Esophagus muscularis mucosa (tissue), 4 donors: Measurements from ENCODE around the gene GNAZ. TPM values are rescaled to one million over a fixed set of nuclear protein-coding genes. Genes with fewer than 3 reads are reported as not detected.

ENCODE experiments used
- DNase-seq: peaks from one replicate; pipeline ENCODE4 v3.0.0-alpha.2; 2017; ENCODE audit errors: extremely low spot score
- H3K27ac ChIP-seq, 4 donors: fragments of 200-600 bp; sonication (generic); replicated peaks in 1 of 4; 1 replicate in 3 of 4; 2 replicates in 1 of 4; pipeline ENCODE4 v1.5.1; 2016 to 2019; ENCODE audit warnings: mild to moderate bottlenecking in 1 of 4
- H3K27me3 ChIP-seq, 4 donors: fragments of 200-600 bp; sonication (generic); one replicate each; pipeline versions ENCODE4 v1.5.1 to v1.6.0; 2016 to 2019
- H3K36me3 ChIP-seq, 4 donors: fragments of 200-600 bp; sonication (generic); one replicate each; pipeline ENCODE4 v1.5.1; 2016 to 2019
- H3K4me1 ChIP-seq, 4 donors: fragments of 200-600 bp; sonication (generic); one replicate each; pipeline ENCODE4 v1.5.1; 2016 to 2019
- H3K4me3 ChIP-seq, 4 donors: fragments of 200-600 bp; sonication (generic); 1 replicate in 2 of 4; 2 replicates in 2 of 4; pipeline ENCODE4 v1.5.1; 2016 to 2019; ENCODE audit warnings: mild to moderate bottlenecking in 4 of 4, moderate library complexity in 1 of 4
- H3K9me3 ChIP-seq, 4 donors: fragments of 200-600 bp; sonication (generic); 1 replicate in 3 of 4; 2 replicates in 1 of 4; pipeline ENCODE4 v1.5.1; 2016 to 2019
- EP300 ChIP-seq: sonication (generic); formaldehyde crosslinking; IDR thresholded peaks from one replicate; pipeline ENCODE4 v1.6.1; 2017; ENCODE audit warnings: antibody characterized with exemption
- POLR2A ChIP-seq: fragments of 450-650 bp; IDR thresholded peaks from one replicate; pipeline ENCODE4 v1.6.1; 2017; ENCODE audit warnings: antibody characterized with exemption, moderate library complexity, mild to moderate bottlenecking, low read depth
- POLR2AphosphoS5 ChIP-seq, 2 donors: sonication (generic); formaldehyde crosslinking; IDR thresholded peaks; one replicate each; pipeline ENCODE4 v1.6.1; 2017; ENCODE audit warnings: antibody characterized with exemption in 2 of 2
- WGBS: methylation state at CpG from one replicate; pipeline ENCODE4 v1.1.5; 2018; 5-methylcytosine and 5-hydroxymethylcytosine counted together
- intact Hi-C: fragments of 100-400 bp; cut with DNase I; formaldehyde crosslinking; loops from one replicate; pipeline ENCODE4 v1.15.1; 2023
- total RNA-seq, 4 donors: library from RNA; depleted of rRNA; stranded (reverse); fragments of >200 nt; gene quantifications; one replicate each; pipeline versions ENCODE4 v1.1.0 to v1.2.1, GENCODE V29; 2016
- TF ChIP-seq, protein P1 (sequence below), 3 experiments: fragments of 200-600 bp in 2 of 3; fragments of 450-650 bp in 1 of 3; sonication (generic) in 2 of 3; IDR thresholded peaks; one replicate each; pipeline ENCODE4 v1.5.1; 2017 to 2019; ENCODE audit warnings: antibody characterized with exemption in 3 of 3, mild to moderate bottlenecking in 2 of 3, moderate library complexity in 1 of 3

GNAZ gene
- total RNA-seq, 4 donors from 2014 or later: 51.7 to 79.5 (median 64.6) TPM

DNA sequence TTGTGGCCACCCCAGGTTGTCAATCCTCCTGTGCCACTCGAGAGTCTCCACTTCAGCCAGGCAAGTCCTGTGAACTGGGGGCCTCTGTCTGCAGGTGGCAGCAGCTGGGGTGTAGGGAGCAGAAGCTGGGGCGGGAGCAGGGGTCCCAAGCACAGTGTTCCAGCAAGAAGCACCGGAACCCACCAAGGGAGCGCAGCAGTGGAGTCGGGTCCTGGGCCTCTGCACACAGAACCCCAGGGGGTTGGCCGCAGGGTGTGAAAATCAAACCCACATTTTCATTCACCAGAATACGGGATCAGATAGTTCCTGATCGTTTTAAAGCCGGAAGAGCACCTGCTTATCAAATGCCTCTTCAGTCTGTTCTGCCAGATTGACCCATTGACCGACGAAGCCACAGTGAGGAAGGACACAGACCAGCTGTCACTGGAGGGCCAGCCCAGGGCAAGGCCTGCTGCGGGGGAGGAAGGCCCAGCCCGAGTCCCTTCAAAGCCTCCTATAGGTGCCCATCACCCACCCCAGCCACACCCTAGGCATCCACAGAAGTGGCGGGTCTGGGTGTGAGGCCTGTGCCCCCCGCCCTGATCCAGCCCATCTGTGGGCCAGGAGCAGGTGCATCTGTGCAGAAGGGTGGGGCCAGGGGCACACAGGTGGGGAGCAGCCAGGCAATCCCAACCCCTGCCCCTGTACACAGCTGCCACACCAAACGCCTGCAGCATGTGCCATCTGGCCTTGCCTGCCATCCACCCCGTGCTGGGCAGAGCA is 37.3 kb downstream of the GNAZ start:
- no peak for DNase-seq
- Histone ChIP-seq H3K27ac (no peak overlapping the region), H3K9me3 (no peaks in the 10 kb centered on the region), H3K4me3 (no peak overlapping the region), H3K4me1 (peaks cover 0 to 19% (median 5%) of the 10 kb centered on the region in 4 donors), H3K36me3 (peaks cover 0 to 16% (median 7%) of the 10 kb centered on the region in 4 donors), H3K27me3 (no peaks in the 10 kb centered on the region)
- TF ChIP-seq, protein P1, sequence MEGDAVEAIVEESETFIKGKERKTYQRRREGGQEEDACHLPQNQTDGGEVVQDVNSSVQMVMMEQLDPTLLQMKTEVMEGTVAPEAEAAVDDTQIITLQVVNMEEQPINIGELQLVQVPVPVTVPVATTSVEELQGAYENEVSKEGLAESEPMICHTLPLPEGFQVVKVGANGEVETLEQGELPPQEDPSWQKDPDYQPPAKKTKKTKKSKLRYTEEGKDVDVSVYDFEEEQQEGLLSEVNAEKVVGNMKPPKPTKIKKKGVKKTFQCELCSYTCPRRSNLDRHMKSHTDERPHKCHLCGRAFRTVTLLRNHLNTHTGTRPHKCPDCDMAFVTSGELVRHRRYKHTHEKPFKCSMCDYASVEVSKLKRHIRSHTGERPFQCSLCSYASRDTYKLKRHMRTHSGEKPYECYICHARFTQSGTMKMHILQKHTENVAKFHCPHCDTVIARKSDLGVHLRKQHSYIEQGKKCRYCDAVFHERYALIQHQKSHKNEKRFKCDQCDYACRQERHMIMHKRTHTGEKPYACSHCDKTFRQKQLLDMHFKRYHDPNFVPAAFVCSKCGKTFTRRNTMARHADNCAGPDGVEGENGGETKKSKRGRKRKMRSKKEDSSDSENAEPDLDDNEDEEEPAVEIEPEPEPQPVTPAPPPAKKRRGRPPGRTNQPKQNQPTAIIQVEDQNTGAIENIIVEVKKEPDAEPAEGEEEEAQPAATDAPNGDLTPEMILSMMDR (IDR thresholded peaks at IDR 0.05): no peak
- TF ChIP-seq POLR2AphosphoS5 (IDR thresholded peaks at IDR 0.05) (no peak), POLR2A (no peak), EP300 (no peak)
- intact Hi-C loops: no loop called here
- 82% methylated on average over 8 of the region's 17 CpGs for WGBS

DNA sequence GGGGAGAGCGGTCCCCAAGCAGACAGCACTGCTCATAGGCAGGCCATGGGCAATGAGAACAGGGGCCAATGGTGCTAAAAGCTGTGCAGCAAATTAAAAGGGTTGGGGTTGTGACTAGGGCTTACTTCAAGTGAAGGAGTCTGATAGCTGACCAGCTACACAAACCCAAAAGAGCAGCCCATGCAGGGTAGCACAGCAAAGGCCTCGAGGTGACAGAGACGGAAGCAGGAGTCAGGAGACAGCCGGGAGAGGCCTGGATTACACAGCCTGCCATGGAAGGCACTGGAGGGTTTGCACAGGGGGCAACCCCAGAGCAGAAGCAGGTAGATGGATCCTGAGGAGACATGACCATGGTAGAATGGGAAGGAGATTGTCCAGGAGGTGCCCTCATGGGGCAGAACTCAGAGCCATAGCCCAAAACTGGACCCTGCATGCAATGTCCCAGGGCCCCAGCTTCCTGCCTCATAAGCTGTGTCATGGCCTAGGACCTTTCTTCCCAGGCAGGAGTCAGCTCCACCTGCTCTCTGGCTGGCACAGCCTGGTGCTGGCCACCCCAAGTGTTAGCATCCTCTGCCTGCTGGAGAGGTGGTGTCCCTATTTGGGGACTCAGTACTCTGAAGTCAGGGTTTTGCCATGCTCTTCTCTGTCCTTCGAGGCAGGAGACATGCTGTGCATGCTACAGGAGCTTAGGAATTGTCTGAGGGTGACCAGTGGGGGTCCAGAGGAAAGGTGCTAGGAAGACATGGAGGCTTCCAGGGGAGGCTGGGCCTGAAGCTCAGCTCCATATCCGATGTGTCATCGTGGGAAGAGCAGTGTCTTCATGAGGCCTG is 38.1 kb downstream of the GNAZ start:
- Histone ChIP-seq H3K4me3 (no peak overlapping the region), H3K9me3 (no peaks in the 10 kb centered on the region), H3K27ac (no peak overlapping the region), H3K36me3 (peaks cover 0 to 16% (median 7%) of the 10 kb centered on the region in 4 donors), H3K4me1 (peaks cover 7 to 23% (median 11%) of the 10 kb centered on the region in 4 donors), H3K27me3 (no peaks in the 10 kb centered on the region)
- DNase-seq: no peak
- intact Hi-C loops: no loop called here
- 96% methylated on average over 7 of the region's 7 CpGs for WGBS
- TF ChIP-seq EP300: no peak
- TF ChIP-seq, protein P1 (IDR thresholded peaks at IDR 0.05): no peak
- TF ChIP-seq POLR2AphosphoS5 (IDR thresholded peaks at IDR 0.05): no peak
- no peak for TF ChIP-seq POLR2A

DNA sequence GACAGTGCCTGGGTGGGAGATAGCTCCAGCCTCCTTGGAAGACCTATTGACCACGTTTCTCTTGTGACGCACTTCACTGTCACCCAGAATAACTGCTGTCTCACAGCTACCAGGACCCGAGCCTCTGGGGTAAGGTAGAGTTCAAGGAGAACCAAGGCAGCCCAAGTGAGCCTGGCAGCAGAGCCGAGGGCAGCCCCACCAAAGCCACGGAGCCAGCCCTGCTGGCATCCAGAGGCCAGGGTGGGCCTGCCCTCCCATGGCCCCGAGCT is 38.7 kb downstream of the GNAZ start:
- Histone ChIP-seq H3K4me3 (no peak overlapping the region), H3K27me3 (no peaks in the 10 kb centered on the region), H3K4me1 (peaks cover 12 to 29% (median 14%) of the 10 kb centered on the region in 4 donors), H3K27ac (no peak overlapping the region), H3K9me3 (no peaks in the 10 kb centered on the region), H3K36me3 (peaks cover 0 to 16% (median 7%) of the 10 kb centered on the region in 4 donors)
- TF ChIP-seq, protein P1 (IDR thresholded peaks at IDR 0.05): no peak
- no peak for TF ChIP-seq EP300
- TF ChIP-seq POLR2AphosphoS5 (IDR thresholded peaks at IDR 0.05): no peak
- TF ChIP-seq POLR2A: no peak
- DNase-seq: no peak
- 79% methylated on average over 3 of the region's 6 CpGs for WGBS
- intact Hi-C loops: no loop called here

DNA sequence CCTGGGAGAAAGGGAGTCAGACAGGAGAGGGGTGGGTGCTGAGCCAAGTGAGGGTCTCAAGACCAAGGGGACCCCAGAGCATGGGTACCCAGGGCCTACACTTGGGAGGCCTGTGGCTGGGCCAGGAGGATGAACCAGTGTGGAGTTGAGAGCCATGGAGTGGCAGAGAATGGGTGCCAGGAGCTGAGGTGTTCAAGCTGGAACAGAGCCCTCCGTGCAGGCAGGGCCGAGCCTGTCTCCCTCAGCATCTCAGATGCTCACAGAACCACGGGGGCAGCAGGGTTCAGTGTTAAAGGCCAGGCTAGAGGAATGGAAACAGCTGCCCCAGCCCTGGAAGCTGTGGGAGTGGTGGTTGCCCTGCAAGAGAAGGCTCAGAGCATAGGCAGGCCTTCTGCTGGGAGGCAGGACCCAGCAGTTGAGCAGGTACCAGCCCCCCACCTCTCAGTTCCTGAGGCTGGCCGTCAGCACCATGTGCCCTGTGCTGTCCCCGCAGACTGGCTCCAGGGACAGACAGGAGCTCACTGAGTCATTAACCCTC is 39.2 kb downstream of the GNAZ start:
- TF ChIP-seq, protein P1 (IDR thresholded peaks at IDR 0.05): no peak
- no peak for TF ChIP-seq POLR2AphosphoS5 (IDR thresholded peaks at IDR 0.05)
- intact Hi-C loops: no loop called here
- H3K4me1 ChIP-seq: peaks cover 13 to 29% (median 15%) of the 10 kb centered on the region in 4 donors
- no peaks in the 10 kb centered on the region for H3K27me3 ChIP-seq
- no peaks in the 10 kb centered on the region for H3K9me3 ChIP-seq
- H3K27ac ChIP-seq: no peak overlapping the region
- H3K4me3 ChIP-seq: no peak overlapping the region
- DNase-seq: no peak
- WGBS: 90% methylated on average over 2 of the region's 5 CpGs
- H3K36me3 ChIP-seq: peaks cover 0 to 16% (median 7%) of the 10 kb centered on the region in 4 donors
